IPS DF 19.7 (cell line): Measurements from ENCODE around the gene POLE2.
"Not testable (repeated sequence)": the region's sequence is repeated elsewhere in the genome, so short reads cannot be mapped to it uniquely, and the experiment has no call there.

Experiments
- DNase-seq: peaks from one replicate; pipeline ENCODE4 v3.0.0-alpha.2; 2013; ENCODE audit warnings: low read depth, low spot score

The POLE2 gene

DNA sequence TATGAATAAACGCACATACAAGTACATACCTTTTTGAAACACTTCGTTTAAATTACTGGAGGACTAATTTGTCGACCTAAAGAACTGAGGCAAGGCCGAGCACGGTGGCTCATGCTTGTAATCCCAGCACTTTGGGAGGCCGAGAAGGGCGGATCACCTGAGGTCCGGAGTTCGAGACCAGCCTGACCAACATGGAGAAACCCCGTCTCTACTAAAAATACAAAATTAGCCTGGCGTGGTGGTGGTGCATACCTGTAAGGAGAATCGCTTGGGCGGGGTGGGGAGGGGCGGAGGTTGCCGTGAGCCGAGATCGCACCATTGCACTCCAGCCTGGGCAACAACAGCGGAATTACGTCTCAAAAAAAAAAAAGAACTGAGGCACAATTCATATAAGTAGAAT is 68.7 kb downstream of the POLE2 start:
- not testable (repeated sequence) for DNase-seq

DNA sequence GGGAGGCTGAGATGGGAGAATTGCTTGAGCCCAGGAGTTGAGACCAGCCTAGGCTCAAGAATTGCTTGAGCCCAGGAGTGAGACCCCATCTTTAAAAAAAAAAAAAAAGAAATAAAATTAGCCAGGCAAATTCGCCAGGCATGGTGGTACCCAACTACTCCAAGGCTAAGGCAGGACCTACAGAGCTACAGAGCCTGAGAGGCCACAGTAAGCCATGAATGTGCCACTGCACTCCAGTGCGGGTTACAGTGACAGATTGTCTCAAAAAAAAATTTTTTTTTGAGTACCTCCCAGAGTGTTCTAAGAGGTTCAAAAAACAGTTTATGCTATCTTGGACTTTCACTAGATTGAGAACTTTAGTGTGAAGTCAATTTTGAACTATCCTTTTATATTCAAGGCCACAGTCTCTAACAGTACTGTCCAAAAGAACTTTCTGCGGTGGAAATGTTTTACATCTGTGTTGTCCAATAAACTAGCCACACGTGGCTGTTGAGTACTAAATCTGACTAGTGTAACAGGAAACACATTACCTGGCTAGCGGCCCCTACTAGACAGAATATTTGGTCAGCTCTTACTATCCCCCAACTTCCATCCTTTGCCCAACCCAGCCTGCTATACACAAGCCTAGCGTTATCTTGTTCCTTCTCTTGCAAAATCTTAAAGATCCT is 70.0 kb downstream of the POLE2 start:
- DNase-seq = no peak

DNA sequence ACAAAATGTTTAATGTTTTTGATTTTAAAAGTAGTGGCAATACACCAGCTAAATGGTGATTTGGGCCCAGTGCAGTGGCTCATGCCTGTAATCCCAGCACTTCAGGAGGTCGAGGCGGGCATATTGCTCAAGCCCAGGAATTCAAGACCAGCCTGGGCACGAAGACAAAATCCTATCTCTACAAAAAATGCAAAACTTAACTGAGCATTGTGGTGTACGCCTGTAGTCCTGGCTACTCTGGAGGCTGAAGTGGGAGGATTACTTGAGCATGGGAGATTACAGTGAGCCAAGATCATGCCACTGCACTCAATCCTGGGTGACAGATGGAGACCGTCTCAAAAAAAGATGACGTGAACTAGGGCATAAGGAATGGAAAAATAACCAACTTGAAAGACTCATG is 72.2 kb downstream of the POLE2 start:
- no peak for DNase-seq

DNA sequence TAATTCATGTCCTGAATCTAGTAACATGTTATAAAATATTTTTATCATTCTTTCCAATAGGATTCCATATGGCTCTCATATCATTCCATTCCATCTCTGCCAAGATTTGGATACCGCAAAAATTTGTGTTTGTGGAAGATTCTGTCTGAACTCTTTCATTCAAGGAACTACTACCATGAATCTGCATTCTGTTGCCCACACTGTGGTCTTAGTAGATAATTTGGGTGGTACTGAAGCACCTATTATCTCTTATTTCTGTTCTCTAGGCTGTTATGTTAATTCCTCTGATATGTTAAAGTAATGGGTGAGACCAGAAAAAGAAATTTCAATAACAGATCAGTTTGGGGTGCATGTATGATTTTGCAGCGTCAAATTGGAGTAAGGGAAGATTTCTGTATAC is 73.8 kb downstream of the POLE2 start:
- no peak for DNase-seq

DNA sequence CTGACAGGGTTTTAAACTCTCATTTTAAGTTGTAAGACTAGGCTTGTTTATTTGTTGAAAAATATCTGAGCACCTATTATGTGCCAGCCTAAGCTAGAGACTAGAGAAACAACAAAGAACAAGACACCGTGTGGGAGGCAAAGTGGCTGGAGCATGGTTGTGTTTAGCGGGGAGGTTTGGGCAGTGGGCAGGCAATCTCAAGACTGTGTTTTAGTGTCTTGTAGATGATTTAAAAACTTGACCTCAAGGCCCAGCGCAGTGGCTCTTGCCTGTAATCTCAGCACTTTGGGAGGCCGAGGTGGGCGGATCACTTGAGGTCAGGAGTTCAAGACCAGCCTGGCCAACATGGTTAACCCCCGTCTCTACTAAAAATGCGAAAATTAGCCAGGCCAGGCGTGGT is 75.3 kb downstream of the POLE2 start:
- DNase-seq = no peak

GRCh38 chr14:49612251-49612650 is 75.8 kb downstream of the POLE2 start:
- no peak for DNase-seq

DNA sequence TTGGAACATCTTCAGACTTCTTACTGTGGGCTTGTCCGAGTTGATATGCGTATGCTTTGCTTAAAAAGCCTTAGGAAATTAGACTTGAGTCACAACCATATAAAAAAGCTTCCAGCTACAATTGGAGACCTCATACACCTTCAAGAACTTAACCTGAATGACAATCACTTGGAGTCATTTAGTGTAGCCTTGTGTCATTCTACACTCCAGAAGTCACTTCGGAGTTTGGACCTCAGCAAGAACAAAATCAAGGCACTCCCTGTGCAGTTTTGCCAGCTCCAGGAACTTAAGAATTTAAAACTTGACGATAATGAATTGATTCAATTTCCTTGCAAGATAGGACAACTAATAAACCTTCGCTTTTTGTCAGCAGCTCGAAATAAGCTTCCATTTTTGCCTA is 80.4 kb downstream of the POLE2 start:
- no peak for DNase-seq

GRCh38 chr14:49598485-49599300 is 89.3 kb downstream of the POLE2 start, which contains the start of gene LRR1:
Gene LRR1 (plus strand): TSS chr14:49598940. CDS start chr14:49599021, 81 bp downstream.
- no peak for DNase-seq

- DNase-seq = no peak
Measured at GRCh38 chr14:49598189-49598484, 89.9 kb downstream of the POLE2 start.

GRCh38 chr14:49594347-49595091 is 93.5 kb downstream of the POLE2 start:
- no peak for DNase-seq
